ENCODE measurements around the gene DRAXIN. TPM values are rescaled to one million over a fixed set of nuclear protein-coding genes. Genes with fewer than 3 reads are reported as not detected.

Gene DRAXIN
- polyA plus RNA-seq, 3 donors from 2014 or later, result 0.29 to 0.94 (median 0.58) TPM

Other genes with a start within 250 kb of the DRAXIN start
- gene DISP3, start 212.6 kb upstream of the DRAXIN start, polyA plus RNA-seq, result under 1 TPM in 2 of 3 donors, not detected in 1; 0.37 to 0.66 TPM
- 10 to 100 TPM in 2 of 3 donors, 1 to 10 TPM in 1; 5.6 to 15.5 (median 14.4) TPM for gene FBXO2, start 37.3 kb upstream of the DRAXIN start, polyA plus RNA-seq
- gene FBXO44, start 36.8 kb upstream of the DRAXIN start, polyA plus RNA-seq, result 10 to 100 TPM in 2 of 3 donors, 1 to 10 TPM in 1; 8.6 to 13.4 (median 12.5) TPM
- 100 to 1,000 TPM; 105 to 164 (median 121) TPM for gene FBXO6, start 27.5 kb upstream of the DRAXIN start, polyA plus RNA-seq
- 100 to 1,000 TPM; 103 to 182 (median 163) TPM for gene MAD2L2, start 10.6 kb upstream of the DRAXIN start, polyA plus RNA-seq
- 100 to 1,000 TPM; 319 to 591 (median 324) TPM for gene AGTRAP, start 44.4 kb downstream of the DRAXIN start, polyA plus RNA-seq
- 1 to 10 TPM in 1 of 3 donors, not detected in 2; 3.0 TPM for gene C1orf167, start 70.5 kb downstream of the DRAXIN start, polyA plus RNA-seq
- 10 to 100 TPM in 1 of 3 donors, 1 to 10 TPM in 2; 5.0 to 15.2 (median 7.6) TPM for gene MTHFR, start 114.3 kb downstream of the DRAXIN start, polyA plus RNA-seq
- 1 to 10 TPM; 1.1 to 3.6 (median 1.5) TPM for gene CLCN6, start 114.5 kb downstream of the DRAXIN start, polyA plus RNA-seq
- not detected for gene NPPA, start 156.1 kb downstream of the DRAXIN start, polyA plus RNA-seq
- gene NPPB, start 167.2 kb downstream of the DRAXIN start, polyA plus RNA-seq, result not detected
- gene KIAA2013, start 234.7 kb downstream of the DRAXIN start, polyA plus RNA-seq, result 10 to 100 TPM; 47.4 to 78.3 (median 52.0) TPM
- 10 to 100 TPM; 36.2 to 81.9 (median 73.8) TPM for gene PLOD1, start 243.0 kb downstream of the DRAXIN start, polyA plus RNA-seq